C4-2B (cell line): ENCODE data around the gene RAB11FIP4.

Experiments used
- ZFX ChIP-seq: fragments of 450-650 bp; IDR thresholded peaks from 2 replicates; pipeline ENCODE4 v1.6.1; 2017
- TF ChIP-seq, protein P1 (sequence below): fragments of 450-650 bp; conservative IDR thresholded peaks from 2 replicates; pipeline ENCODE4 v1.5.1; 2017; ENCODE audit warnings: mild to moderate bottlenecking

- TF ChIP-seq, protein P1, sequence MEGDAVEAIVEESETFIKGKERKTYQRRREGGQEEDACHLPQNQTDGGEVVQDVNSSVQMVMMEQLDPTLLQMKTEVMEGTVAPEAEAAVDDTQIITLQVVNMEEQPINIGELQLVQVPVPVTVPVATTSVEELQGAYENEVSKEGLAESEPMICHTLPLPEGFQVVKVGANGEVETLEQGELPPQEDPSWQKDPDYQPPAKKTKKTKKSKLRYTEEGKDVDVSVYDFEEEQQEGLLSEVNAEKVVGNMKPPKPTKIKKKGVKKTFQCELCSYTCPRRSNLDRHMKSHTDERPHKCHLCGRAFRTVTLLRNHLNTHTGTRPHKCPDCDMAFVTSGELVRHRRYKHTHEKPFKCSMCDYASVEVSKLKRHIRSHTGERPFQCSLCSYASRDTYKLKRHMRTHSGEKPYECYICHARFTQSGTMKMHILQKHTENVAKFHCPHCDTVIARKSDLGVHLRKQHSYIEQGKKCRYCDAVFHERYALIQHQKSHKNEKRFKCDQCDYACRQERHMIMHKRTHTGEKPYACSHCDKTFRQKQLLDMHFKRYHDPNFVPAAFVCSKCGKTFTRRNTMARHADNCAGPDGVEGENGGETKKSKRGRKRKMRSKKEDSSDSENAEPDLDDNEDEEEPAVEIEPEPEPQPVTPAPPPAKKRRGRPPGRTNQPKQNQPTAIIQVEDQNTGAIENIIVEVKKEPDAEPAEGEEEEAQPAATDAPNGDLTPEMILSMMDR = no peak
- no peak for TF ChIP-seq ZFX
Measured at GRCh38 chr17:31488982-31489294, 97.5 kb downstream of the RAB11FIP4 start.
